Measurements from ENCODE around the gene DPP4. TPM values are rescaled to one million over a fixed set of nuclear protein-coding genes. Genes with fewer than 3 reads are reported as not detected.

Gene DPP4
- polyA plus RNA-seq, 1 donor from 2014 or later = not detected

DNA sequence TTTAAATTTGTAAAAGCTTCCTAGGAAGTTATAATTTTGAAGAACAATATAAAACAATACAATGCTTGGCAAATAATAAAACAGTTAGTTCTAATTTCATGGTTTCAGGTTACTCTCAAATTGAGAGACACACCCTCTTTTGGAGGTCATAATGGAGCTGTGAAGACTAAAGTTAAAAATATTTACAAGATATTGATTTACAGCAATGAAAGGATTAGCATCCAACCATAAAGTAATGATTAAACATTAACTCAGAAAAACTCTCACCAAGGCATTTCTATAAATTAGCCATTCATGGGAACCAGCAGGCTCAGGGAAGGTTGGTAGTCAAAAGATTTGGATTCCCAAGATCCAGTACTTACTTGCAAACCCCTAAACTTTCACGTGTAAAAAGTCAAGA, 6.4 kb downstream of the DPP4 start:
- no peak overlapping the region for H3K27ac ChIP-seq (ENCODE audit: low read length)
- no peak overlapping the region for H2AFZ ChIP-seq (ENCODE audit: low read depth, low read length)
- TF ChIP-seq RAD21 (conservative IDR thresholded peaks at IDR 0.05) = no peak
- TF ChIP-seq EP300 (conservative IDR thresholded peaks at IDR 0.05; ENCODE audit: poor library complexity, severe bottlenecking) = no peak
- TF ChIP-seq, protein P1, sequence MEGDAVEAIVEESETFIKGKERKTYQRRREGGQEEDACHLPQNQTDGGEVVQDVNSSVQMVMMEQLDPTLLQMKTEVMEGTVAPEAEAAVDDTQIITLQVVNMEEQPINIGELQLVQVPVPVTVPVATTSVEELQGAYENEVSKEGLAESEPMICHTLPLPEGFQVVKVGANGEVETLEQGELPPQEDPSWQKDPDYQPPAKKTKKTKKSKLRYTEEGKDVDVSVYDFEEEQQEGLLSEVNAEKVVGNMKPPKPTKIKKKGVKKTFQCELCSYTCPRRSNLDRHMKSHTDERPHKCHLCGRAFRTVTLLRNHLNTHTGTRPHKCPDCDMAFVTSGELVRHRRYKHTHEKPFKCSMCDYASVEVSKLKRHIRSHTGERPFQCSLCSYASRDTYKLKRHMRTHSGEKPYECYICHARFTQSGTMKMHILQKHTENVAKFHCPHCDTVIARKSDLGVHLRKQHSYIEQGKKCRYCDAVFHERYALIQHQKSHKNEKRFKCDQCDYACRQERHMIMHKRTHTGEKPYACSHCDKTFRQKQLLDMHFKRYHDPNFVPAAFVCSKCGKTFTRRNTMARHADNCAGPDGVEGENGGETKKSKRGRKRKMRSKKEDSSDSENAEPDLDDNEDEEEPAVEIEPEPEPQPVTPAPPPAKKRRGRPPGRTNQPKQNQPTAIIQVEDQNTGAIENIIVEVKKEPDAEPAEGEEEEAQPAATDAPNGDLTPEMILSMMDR (IDR thresholded peaks at IDR 0.05; ENCODE audit: poor library complexity, severe bottlenecking) = no peak
- no peak for TF ChIP-seq SMC3 (conservative IDR thresholded peaks at IDR 0.05; ENCODE audit: poor library complexity)
- TF ChIP-seq EZH2 (IDR thresholded peaks at IDR 0.05; ENCODE audit: borderline replicate concordance, insufficient read depth, low read length, poor library complexity, severe bottlenecking) = no peak
- TF ChIP-seq MXI1 (conservative IDR thresholded peaks at IDR 0.05; ENCODE audit: poor library complexity, severe bottlenecking) = no peak
- no peak for TF ChIP-seq TAF1 (IDR thresholded peaks at IDR 0.05; ENCODE audit: low read depth)
- TF ChIP-seq POLR2AphosphoS5 (IDR thresholded peaks at IDR 0.05) = no peak
- TF ChIP-seq, protein P2, sequence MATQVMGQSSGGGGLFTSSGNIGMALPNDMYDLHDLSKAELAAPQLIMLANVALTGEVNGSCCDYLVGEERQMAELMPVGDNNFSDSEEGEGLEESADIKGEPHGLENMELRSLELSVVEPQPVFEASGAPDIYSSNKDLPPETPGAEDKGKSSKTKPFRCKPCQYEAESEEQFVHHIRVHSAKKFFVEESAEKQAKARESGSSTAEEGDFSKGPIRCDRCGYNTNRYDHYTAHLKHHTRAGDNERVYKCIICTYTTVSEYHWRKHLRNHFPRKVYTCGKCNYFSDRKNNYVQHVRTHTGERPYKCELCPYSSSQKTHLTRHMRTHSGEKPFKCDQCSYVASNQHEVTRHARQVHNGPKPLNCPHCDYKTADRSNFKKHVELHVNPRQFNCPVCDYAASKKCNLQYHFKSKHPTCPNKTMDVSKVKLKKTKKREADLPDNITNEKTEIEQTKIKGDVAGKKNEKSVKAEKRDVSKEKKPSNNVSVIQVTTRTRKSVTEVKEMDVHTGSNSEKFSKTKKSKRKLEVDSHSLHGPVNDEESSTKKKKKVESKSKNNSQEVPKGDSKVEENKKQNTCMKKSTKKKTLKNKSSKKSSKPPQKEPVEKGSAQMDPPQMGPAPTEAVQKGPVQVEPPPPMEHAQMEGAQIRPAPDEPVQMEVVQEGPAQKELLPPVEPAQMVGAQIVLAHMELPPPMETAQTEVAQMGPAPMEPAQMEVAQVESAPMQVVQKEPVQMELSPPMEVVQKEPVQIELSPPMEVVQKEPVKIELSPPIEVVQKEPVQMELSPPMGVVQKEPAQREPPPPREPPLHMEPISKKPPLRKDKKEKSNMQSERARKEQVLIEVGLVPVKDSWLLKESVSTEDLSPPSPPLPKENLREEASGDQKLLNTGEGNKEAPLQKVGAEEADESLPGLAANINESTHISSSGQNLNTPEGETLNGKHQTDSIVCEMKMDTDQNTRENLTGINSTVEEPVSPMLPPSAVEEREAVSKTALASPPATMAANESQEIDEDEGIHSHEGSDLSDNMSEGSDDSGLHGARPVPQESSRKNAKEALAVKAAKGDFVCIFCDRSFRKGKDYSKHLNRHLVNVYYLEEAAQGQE (IDR thresholded peaks at IDR 0.05; ENCODE audit: borderline replicate concordance) = no peak

DNA sequence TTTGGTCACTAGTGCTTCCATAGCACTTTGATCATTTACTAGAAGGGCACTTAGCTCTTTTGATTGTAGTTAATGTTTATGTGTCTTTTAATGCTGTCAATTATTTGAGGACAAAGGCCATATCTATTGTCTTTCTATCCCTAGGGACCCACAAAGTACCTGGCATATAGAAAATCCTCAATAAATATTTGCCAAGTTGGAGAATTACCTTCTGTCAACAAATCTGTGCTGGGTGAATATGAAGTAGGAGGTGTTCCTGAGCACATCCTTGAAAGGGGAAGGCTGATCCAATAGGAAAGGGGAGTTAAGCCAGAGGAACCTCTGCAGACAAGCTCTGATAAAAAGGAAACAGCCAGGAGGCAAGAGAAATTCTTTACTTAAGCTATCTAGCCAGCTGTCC, 8.2 kb downstream of the DPP4 start:
- Histone ChIP-seq H3F3A (ENCODE audit: insufficient read depth, low read length, poor library complexity, severe bottlenecking) (no peaks in the 10 kb centered on the region), H3K9me2 (ENCODE audit: insufficient read depth, low read length) (no peaks in the 10 kb centered on the region), H3K9me3 (ENCODE audit: low read length) (no peaks in the 10 kb centered on the region), H2AFZ (ENCODE audit: low read depth, low read length) (no peak overlapping the region), H3K79me2 (replicated peaks; ENCODE audit: insufficient read depth, low read length) (no peaks in the 10 kb centered on the region), H3K27me3 (ENCODE audit: insufficient read depth, low read depth, low read length) (no peaks in the 10 kb centered on the region), H3K9ac (ENCODE audit: low read length) (no peak overlapping the region), H3K27ac (ENCODE audit: low read length) (no peak overlapping the region), H4K20me1 (ENCODE audit: insufficient read depth) (no peaks in the 10 kb centered on the region), H3K4me3 (ENCODE audit: low read length) (no peak overlapping the region), H3K36me3 (ENCODE audit: insufficient read depth, low read length) (no peaks in the 10 kb centered on the region), H3K4me2 (ENCODE audit: low read length) (no peak overlapping the region)
- TF ChIP-seq POLR2AphosphoS5 (IDR thresholded peaks at IDR 0.05) (no peak), EZH2 (IDR thresholded peaks at IDR 0.05; ENCODE audit: borderline replicate concordance, insufficient read depth, low read length, poor library complexity, severe bottlenecking) (no peak), RAD21 (conservative IDR thresholded peaks at IDR 0.05) (no peak)
- TF ChIP-seq, protein P1 (IDR thresholded peaks at IDR 0.05; ENCODE audit: poor library complexity, severe bottlenecking) = no peak
- TF ChIP-seq, protein P2 (IDR thresholded peaks at IDR 0.05; ENCODE audit: borderline replicate concordance) = no peak

More for the DNA sequence above, 6.4 kb downstream of the DPP4 start:
- no peaks in the 10 kb centered on the region for H3F3A ChIP-seq (ENCODE audit: insufficient read depth, low read length, poor library complexity, severe bottlenecking)
- H3K9me3 ChIP-seq (ENCODE audit: low read length) = no peaks in the 10 kb centered on the region
- H3K36me3 ChIP-seq (ENCODE audit: insufficient read depth, low read length) = no peaks in the 10 kb centered on the region
- no peak overlapping the region for H3K4me3 ChIP-seq (ENCODE audit: low read length)
- H3K79me2 ChIP-seq (replicated peaks; ENCODE audit: insufficient read depth, low read length) = no peaks in the 10 kb centered on the region
- no peak overlapping the region for H3K9ac ChIP-seq (ENCODE audit: low read length)
- H3K4me2 ChIP-seq (ENCODE audit: low read length) = no peak overlapping the region
- peaks cover 5% of the 10 kb centered on the region for H3K27me3 ChIP-seq (ENCODE audit: insufficient read depth, low read depth, low read length)
- H4K20me1 ChIP-seq (ENCODE audit: insufficient read depth) = no peaks in the 10 kb centered on the region
- no peaks in the 10 kb centered on the region for H3K9me2 ChIP-seq (ENCODE audit: insufficient read depth, low read length)

Measured in neural cell (in vitro differentiated cells).